ENCODE results near the gene SNAP47. TPM values are rescaled to one million over a fixed set of nuclear protein-coding genes. Genes with fewer than 3 reads are reported as not detected.
A peak's percentile ranks its signal among the peaks of the same experiment; 100 is the strongest.

The SNAP47 gene
- total RNA-seq, 2 donors from 2014 or later = 34.0 to 35.3 TPM

DNA sequence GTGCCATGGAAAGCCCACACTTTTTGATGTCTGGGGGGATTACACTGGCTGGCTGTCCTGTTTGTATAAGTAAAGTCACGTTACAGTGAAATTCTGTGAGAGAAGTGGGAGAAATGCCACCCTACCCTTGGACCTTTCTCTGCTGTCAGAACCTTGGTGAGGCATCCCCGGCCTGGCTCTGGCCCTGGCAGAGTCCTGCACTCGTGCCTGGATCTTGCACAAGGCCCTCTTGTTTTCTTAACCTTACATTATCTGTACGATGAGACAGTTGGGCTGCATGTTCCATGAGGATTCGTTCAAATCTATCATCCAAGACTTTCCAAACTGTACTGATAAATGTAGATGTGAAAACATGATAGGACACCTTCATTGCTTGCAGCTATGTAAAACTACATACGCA, 11.4 kb downstream of the SNAP47 start:
- peaks cover 13% of the 10 kb centered on the region for H3K4me1 Mint-ChIP-seq (ENCODE audit: low read depth)
- no peaks in the 10 kb centered on the region for H3K27me3 Mint-ChIP-seq (ENCODE audit: low read depth)
- H3K4me3 Mint-ChIP-seq = no peak overlapping the region
- ATAC-seq (replicated peaks in 1 of 2) (no peak), DNase-seq (no peak)
- no peak overlapping the region for H3K27ac Mint-ChIP-seq
- H3K9me3 Mint-ChIP-seq = no peaks in the 10 kb centered on the region
- peaks cover 2 to 3% of the 10 kb centered on the region in 2 donors for H3K36me3 Mint-ChIP-seq (ENCODE audit: insufficient read depth in 2 of 2)

DNA sequence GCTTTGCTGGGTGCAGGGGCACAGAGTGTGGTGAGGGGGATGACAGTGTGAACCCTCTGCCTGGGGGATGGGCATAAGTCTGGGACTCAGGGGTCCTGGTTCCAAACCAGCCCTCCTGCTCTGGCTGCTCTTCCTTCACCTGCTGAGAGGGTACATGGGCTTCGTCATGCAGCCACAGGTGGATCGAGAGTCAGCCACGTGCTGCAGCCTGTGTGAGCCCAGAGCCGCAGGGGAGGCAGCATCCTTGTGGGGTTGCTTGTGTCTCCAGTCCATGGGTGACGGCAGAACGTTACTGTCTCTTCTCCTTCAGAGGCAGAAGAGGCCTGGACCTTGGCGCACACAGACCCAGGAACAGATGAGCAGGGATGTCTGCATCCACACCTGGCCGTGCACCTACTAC, 12.1 kb downstream of the SNAP47 start:
- no peaks in the 10 kb centered on the region for H3K27me3 Mint-ChIP-seq (ENCODE audit: low read depth)
- peaks cover 2 to 4% of the 10 kb centered on the region in 2 donors for H3K36me3 Mint-ChIP-seq (ENCODE audit: insufficient read depth in 2 of 2)
- H3K27ac Mint-ChIP-seq = no peak overlapping the region
- peaks cover 13% of the 10 kb centered on the region for H3K4me1 Mint-ChIP-seq (ENCODE audit: low read depth)
- ATAC-seq (replicated peaks in 1 of 2) = no peak
- DNase-seq = no peak
- H3K9me3 Mint-ChIP-seq = no peaks in the 10 kb centered on the region
- no peak overlapping the region for H3K4me3 Mint-ChIP-seq

DNA sequence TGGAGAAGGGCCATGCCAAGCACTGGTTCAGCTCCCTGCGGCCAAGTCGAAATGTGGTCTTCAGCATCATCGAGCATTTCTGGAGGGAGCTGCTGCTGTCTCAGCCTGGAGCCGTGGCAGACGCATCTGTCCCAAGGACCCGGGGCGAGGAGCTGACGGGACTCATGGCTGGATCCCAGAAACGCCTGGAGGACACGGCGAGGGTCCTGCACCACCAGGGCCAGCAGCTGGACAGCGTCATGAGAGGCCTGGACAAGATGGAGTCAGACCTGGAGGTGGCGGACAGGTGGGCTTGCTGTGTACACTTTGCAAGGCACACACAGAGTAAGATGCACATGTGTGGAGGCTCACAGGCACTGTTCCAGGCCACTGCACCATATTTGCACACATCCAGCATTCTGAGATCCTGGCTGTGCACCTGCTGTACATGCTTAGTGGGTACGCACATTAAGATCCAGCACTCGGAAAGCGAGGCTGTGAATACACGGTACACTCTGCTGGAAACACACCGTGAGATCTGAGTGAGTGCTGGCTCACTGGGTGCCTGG, 12.8 kb downstream of the SNAP47 start:
- Mint-ChIP-seq H3K4me3 (peak overlapping the region in 1 of 2 donors; percentile 17), H3K9me3 (no peaks in the 10 kb centered on the region), H3K36me3 (ENCODE audit: insufficient read depth in 2 of 2) (peaks cover 2 to 4% of the 10 kb centered on the region in 2 donors), H3K27ac (no peak overlapping the region), H3K4me1 (ENCODE audit: low read depth) (peaks cover 13% of the 10 kb centered on the region), H3K27me3 (ENCODE audit: low read depth) (no peaks in the 10 kb centered on the region)
- no peak for ATAC-seq (replicated peaks in 1 of 2)
- no peak for DNase-seq

DNA sequence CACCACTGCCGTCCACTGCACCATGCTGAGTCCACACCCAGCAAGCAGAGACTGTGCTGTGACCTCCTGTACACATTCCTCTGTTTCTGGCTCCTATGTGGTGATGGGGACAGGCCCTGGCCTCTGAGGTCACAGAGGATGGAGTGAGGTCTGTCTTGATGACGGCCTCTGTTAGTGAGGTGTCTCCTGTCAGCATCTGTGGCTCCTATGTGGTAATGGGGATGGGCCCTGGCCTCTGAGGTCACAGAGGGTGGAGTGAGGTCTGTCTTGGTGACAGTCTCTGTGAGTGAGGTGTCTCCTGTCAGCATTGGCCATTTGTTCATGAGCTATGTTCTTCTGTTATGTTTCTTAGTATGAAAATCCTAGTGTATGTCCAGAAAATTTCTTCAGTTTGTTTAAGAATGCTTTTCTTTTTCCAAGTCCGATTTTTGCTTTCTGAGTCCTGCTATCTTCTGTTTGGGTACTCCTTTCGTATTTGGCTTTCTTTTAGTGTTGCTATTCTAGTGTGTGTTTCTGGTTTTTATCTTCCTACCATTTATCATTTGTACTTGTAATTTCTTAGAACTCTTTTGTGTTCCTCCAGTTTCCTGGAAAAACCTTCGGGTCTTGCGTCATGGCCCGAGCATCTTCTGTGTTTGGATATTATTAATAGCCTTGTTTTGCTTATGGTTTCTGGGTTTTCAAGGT, 13.4 kb downstream of the SNAP47 start:
- peak; percentile 85 to 97 for ATAC-seq (replicated peaks in 1 of 2)
- Mint-ChIP-seq H3K36me3 (ENCODE audit: insufficient read depth in 2 of 2) (peaks cover 2 to 4% of the 10 kb centered on the region in 2 donors), H3K27me3 (ENCODE audit: low read depth) (no peaks in the 10 kb centered on the region), H3K27ac (peak overlapping the region; percentile 93), H3K9me3 (no peaks in the 10 kb centered on the region), H3K4me3 (peak overlapping the region in 1 of 2 donors; percentile 72), H3K4me1 (ENCODE audit: low read depth) (peaks cover 13% of the 10 kb centered on the region)
- peak in 1 of 2 donors; percentile 44 for DNase-seq

DNA sequence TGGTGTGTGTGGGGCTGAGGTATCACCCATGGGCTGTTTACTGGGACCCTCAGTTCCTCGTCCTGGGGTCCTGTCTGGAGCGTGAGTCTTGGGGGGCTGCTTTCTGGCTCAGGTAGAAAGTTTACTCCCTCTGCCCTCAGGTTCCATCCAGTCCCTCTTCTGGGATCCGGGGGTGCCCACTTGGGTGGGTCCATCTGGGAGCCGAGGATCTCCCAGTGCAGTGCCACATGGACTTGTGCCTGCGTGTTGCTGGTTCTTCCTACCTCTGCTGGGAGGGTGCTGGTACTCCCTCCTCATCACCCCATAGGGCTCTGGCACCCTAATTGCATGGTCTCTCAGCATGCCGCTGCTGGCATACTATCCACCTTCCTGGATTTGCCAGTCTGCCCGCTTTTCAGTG, 14.0 kb downstream of the SNAP47 start:
- Mint-ChIP-seq H3K27ac (peak overlapping the region; percentile 93), H3K9me3 (no peaks in the 10 kb centered on the region), H3K4me1 (ENCODE audit: low read depth) (peaks cover 13% of the 10 kb centered on the region), H3K4me3 (peak overlapping the region in 1 of 2 donors; percentile 72), H3K27me3 (ENCODE audit: low read depth) (no peaks in the 10 kb centered on the region), H3K36me3 (ENCODE audit: insufficient read depth in 2 of 2) (peaks cover 2 to 4% of the 10 kb centered on the region in 2 donors)
- no peak for ATAC-seq (replicated peaks in 1 of 2)
- DNase-seq = no peak

DNA sequence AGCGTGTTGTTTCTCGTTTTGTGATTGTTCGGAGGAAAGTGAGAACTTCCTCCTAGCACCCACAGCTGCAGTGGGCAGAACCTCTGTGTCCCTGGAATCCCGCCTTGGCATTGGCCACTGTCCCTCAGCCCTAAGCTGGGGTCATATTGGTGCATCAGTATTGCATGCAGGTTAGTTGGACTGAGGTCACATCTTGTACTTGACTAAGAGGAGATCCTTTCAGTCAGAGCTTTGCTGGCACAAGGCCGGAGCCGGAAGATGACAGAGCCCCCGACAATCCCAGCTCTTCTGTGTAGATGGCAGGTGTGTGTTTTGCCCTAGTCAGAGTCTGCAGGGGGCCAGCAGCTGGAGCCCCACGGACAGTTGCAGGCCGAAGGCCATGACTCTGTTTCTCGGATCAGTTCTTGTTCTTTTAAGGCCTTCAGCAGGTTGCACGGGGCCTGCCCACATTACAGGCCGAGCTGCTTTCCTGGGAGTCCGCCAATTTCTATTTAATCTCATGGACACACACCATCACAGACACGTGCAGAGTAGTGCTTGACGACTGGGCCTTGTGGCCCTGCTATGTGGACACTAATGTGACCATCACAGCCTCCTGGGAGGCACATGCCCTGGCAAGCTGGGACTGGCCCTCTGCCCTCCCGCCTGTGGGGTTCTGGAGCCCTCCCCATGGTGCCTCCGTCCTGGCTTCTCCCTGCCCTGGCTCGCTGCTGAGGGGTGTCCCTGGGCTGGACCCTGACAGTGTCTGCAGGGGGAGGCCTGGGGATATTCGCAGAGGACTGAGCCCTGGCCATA, 14.9 kb downstream of the SNAP47 start:
- no peak overlapping the region for H3K27ac Mint-ChIP-seq
- no peak overlapping the region for H3K4me3 Mint-ChIP-seq
- H3K9me3 Mint-ChIP-seq = no peaks in the 10 kb centered on the region

DNA sequence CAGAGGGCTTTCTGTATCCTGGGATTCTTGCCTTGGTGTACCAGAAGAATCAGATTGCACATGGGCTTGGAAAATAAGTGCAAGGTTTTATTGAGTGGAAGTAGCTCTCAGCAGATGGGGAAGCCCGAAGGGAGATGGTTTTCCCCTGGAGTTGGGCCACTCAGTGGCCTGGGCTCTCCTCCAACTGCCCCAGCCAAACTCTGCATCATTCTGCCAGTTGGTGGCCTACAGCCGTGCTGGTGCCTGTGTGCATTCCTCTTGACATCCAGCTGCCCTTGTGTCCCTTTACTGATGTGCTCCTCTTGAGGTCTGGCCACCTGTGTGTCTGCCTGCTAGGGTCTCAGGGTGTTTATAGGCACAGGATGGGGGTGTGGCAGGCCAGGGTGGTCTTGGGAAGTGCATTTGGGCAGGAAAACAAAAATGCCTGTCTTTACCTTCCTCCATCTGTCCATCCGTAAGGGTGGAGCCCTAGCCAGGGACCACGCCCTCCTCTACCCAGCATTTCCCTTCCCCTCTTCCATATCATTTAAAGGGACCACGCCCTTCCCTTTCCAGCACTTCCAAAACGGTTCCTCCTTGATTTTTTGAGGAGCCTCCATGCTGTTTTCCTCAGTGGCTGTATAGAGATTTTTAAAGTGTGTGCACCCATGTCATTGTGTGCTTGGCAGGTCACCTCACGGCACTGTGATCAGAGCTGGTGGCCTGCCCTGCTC, 18.9 kb downstream of the SNAP47 start:
- H3K4me1 Mint-ChIP-seq (ENCODE audit: low read depth) = peaks cover 30% of the 10 kb centered on the region
- no peak overlapping the region for H3K4me3 Mint-ChIP-seq
- H3K27me3 Mint-ChIP-seq (ENCODE audit: low read depth) = no peaks in the 10 kb centered on the region
- H3K27ac Mint-ChIP-seq = no peak overlapping the region
- DNase-seq (no peak), ATAC-seq (replicated peaks in 1 of 2) (no peak)
- peaks cover 8 to 12% of the 10 kb centered on the region in 2 donors for H3K36me3 Mint-ChIP-seq (ENCODE audit: insufficient read depth in 2 of 2)
- H3K9me3 Mint-ChIP-seq = no peaks in the 10 kb centered on the region

More for the DNA sequence above, 14.9 kb downstream of the SNAP47 start:
- peaks cover 5% of the 10 kb centered on the region for H3K4me1 Mint-ChIP-seq (ENCODE audit: low read depth)
- H3K36me3 Mint-ChIP-seq (ENCODE audit: insufficient read depth in 2 of 2) = peaks cover 2 to 4% of the 10 kb centered on the region in 2 donors
- no peak for DNase-seq
- ATAC-seq (replicated peaks in 1 of 2) = no peak
- no peaks in the 10 kb centered on the region for H3K27me3 Mint-ChIP-seq (ENCODE audit: low read depth)

DNA sequence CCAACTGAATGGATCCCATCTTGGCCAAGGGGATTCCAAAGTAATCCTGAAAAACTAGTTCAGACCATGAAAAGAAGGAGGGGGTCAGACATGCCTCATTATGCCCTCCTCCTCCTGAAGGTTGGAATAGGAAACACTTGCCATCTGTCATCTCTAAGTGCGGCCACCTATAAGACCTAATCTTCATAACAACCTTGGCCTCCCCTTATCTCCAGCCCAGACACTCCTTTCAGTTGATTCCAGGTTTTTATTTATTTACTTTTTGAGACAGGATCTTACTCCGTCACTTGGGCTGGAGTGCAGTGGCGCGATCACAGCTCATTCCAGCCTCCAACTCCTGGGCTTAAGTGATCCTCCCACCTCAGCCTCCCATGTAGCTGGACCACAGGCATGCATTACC, 19.7 kb downstream of the SNAP47 start:
- no peak overlapping the region for H3K27ac Mint-ChIP-seq
- H3K27me3 Mint-ChIP-seq (ENCODE audit: low read depth) = no peaks in the 10 kb centered on the region
- H3K9me3 Mint-ChIP-seq = peaks cover 0 to 2% of the 10 kb centered on the region in 2 donors
- no peak overlapping the region for H3K4me3 Mint-ChIP-seq
- ATAC-seq (replicated peaks in 1 of 2) (no peak), DNase-seq (no peak)
- H3K36me3 Mint-ChIP-seq (ENCODE audit: insufficient read depth in 2 of 2) = peaks cover 11 to 16% of the 10 kb centered on the region in 2 donors
- peaks cover 38% of the 10 kb centered on the region for H3K4me1 Mint-ChIP-seq (ENCODE audit: low read depth)

DNA sequence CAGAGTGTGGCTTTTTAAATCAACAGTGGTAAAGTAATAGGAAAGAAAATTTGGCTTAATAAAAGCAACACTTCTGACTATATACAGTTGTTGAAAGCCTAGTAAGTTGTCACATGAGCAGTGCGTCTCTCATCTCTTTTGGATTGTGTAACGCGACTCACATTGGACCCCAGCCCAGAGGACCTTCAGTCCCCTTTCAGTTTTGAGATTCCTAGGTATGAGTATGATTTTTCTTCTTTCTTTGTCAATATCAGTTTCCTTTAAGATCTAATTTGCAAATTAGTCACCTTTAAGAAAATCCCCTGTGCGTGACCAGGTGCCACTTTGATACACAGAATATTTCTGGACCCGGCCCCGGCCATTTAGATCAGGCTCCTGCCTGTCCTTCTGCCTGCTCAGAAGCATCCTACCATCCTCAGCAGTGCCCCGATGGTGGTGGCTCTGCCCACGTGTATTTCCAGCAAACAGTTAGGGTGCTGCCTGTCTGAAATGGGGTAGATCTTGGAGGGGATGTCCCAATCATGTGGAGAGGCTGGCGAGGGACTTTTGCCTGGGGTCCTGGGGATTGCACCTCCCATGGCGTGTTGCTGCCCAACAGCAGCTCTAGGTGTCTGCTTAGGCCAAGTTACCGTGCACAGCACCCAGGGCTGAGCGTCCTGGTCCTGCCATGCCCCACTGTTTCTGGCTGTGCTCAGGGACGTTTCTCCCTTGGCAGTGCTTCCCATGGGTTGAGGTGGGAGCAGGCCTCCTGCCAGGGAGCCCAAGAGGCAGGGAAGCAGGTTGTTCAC, 21.1 kb downstream of the SNAP47 start:
- ATAC-seq (replicated peaks in 1 of 2) (peak; percentile 40 to 64), DNase-seq (peak; percentile 19 to 20)
- peaks cover 0 to 2% of the 10 kb centered on the region in 2 donors for H3K9me3 Mint-ChIP-seq
- H3K4me1 Mint-ChIP-seq (ENCODE audit: low read depth) = peaks cover 51% of the 10 kb centered on the region
- peaks cover 16 to 30% of the 10 kb centered on the region in 2 donors for H3K36me3 Mint-ChIP-seq (ENCODE audit: insufficient read depth in 2 of 2)
- no peaks in the 10 kb centered on the region for H3K27me3 Mint-ChIP-seq (ENCODE audit: low read depth)
- peak overlapping the region; percentile 80 for H3K27ac Mint-ChIP-seq
- H3K4me3 Mint-ChIP-seq = peak overlapping the region; percentile 61 to 66

DNA sequence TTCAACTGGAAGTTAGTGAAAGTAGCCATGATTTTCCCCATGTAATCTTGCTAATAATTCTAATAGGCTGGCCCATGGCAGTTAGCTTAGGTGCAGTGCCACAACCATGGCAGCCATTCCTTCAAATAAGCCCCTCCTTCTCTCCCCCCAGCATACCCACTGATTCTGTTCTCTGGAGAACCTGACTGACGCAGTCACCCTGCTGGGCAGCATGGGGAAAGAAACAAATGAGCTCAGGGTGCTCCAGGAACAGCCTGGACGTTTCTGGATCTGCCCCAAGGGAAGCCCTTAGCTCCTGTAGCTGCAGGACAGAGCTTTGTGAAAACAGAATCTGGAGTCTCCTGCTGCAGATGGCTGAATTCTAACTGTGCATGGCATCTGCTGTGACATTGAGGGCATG, 22.5 kb downstream of the SNAP47 start:
- Mint-ChIP-seq H3K4me3 (no peak overlapping the region), H3K36me3 (ENCODE audit: insufficient read depth in 2 of 2) (peaks cover 17 to 30% of the 10 kb centered on the region in 2 donors), H3K27ac (no peak overlapping the region), H3K9me3 (peaks cover 0 to 2% of the 10 kb centered on the region in 2 donors), H3K4me1 (ENCODE audit: low read depth) (peaks cover 65% of the 10 kb centered on the region), H3K27me3 (ENCODE audit: low read depth) (no peaks in the 10 kb centered on the region)
- no peak for DNase-seq
- no peak for ATAC-seq (replicated peaks in 1 of 2)

DNA sequence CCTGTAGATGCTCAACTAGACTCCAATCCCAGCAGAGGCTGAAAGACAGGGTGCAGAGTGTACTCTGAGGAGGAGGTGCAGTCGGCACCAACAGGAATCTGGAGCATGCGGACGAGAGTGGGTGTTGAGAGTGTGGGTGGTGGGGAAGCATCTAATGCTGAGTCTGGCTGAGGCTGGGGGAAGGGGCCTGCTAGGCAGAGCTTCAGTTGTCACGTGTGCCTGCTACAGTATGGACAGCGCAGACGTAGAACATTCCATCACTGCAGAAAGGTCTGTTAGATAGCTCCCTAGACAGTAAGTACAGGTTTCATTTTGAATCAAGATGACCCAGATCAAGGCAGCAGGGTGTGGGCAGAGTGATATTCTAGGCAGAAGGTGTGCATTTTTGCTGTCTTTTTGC, 23.1 kb downstream of the SNAP47 start:
- Mint-ChIP-seq H3K27me3 (ENCODE audit: low read depth) (no peaks in the 10 kb centered on the region), H3K27ac (no peak overlapping the region), H3K9me3 (peaks cover 0 to 2% of the 10 kb centered on the region in 2 donors), H3K4me1 (ENCODE audit: low read depth) (peaks cover 68% of the 10 kb centered on the region), H3K36me3 (ENCODE audit: insufficient read depth in 2 of 2) (peaks cover 17 to 30% of the 10 kb centered on the region in 2 donors), H3K4me3 (peak overlapping the region; percentile 40 to 60)
- DNase-seq (peak; percentile 30 to 38), ATAC-seq (replicated peaks in 1 of 2) (peak; percentile 44 to 54)

Measured in activated T-cell treated with anti-CD3 and anti-CD28 coated beads, Interleukin-2, amount 50 U/mL, for 72 hours (primary cell).